Endothelial cell of umbilical vein (primary cell): ENCODE data around the gene TTLL5. TPM values are rescaled to one million over a fixed set of nuclear protein-coding genes. Genes with fewer than 3 reads are reported as not detected.

Experiments used
- BruUV-seq: library from RNA; stranded (reverse); fragments of 400-500 nt; replicated peaks from 2 replicates; lab custom pipeline; 2021; lab: Mats Ljungman, UMichigan
- CTCF ChIA-PET: fragments of 300-600, 350-600 bp; sonication (Branson Sonifier 250); formaldehyde crosslinking; loops from one replicate; lab custom pipeline; 2021; ENCODE audit warnings: antibody characterized with exemption, inconsistent platforms; lab: Charles Lee
- POLR2A ChIA-PET: fragments of 300-600, 350-600 bp; sonication (Branson Sonifier 250); formaldehyde crosslinking; loops from one replicate; lab custom pipeline; 2021; ENCODE audit warnings: antibody characterized with exemption, inconsistent platforms; lab: Charles Lee
- DNase-seq: peaks from one replicate; pipeline ENCODE4 v3.0.0-alpha.2; 2011; ENCODE audit warnings: low read depth, low spot score
- FAIRE-seq: peaks from 2 replicates; lab custom pipeline; 2011; peaks lifted over from hg19 to GRCh38; lab: Jason Lieb, UNC
- H2AFZ ChIP-seq: 2 replicates; pipeline ENCODE4 v1.6.0; 2012; ENCODE audit warnings: low read depth, low read length, control low read depth, inconsistent platforms
- H3K27ac ChIP-seq: 2 replicates; pipeline ENCODE4 v1.5.1; 2011; ENCODE audit warnings: low read depth, mild to moderate bottlenecking, control low read depth, low read length, moderate library complexity; ENCODE audit not compliant: insufficient read depth
- H3K27me3 ChIP-seq, 2 experiments: 2 replicates each; pipeline versions ENCODE4 v1.6.0 to v1.6.1; 2011; ENCODE audit warnings: low read length in 2 of 2, mixed read lengths in 1 of 2; ENCODE audit not compliant: control insufficient read depth in 2 of 2, insufficient read depth in 2 of 2
- H3K36me3 ChIP-seq, 2 experiments: 2 replicates in 1 of 2; 3 replicates in 1 of 2; pipeline ENCODE4 v1.5.1; 2011; ENCODE audit warnings: low read length in 2 of 2, mild to moderate bottlenecking in 1 of 2, moderate library complexity in 1 of 2; ENCODE audit not compliant: control insufficient read depth in 2 of 2, insufficient read depth in 2 of 2; ENCODE audit errors: extremely low read depth in 1 of 2
- H3K4me1 ChIP-seq: 3 replicates; pipeline ENCODE4 v1.5.1; 2011; ENCODE audit warnings: mild to moderate bottlenecking, low read length; ENCODE audit not compliant: control insufficient read depth, insufficient read depth; ENCODE audit errors: extremely low read depth
- H3K4me2 ChIP-seq: 2 replicates; pipeline ENCODE4 v1.6.1; 2011; ENCODE audit warnings: low read length, control low read depth, mixed read lengths; ENCODE audit not compliant: insufficient read depth
- H3K4me3 ChIP-seq, 3 experiments: fragments of 200-600 bp in 1 of 3; sonication (generic), shearing (Covaris generic) in 1 of 3; replicated peaks in 1 of 3; 2 replicates each; pipeline ENCODE4 v1.5.1; 2011 to 2016; ENCODE audit warnings: control low read depth in 3 of 3, low read length in 3 of 3, mild to moderate bottlenecking in 2 of 3, inconsistent platforms in 1 of 3, low read depth in 1 of 3, moderate library complexity in 1 of 3; ENCODE audit not compliant: insufficient read depth in 1 of 3
- H3K79me2 ChIP-seq: 2 replicates; pipeline ENCODE4 v1.6.0; 2012; ENCODE audit warnings: low read length, inconsistent platforms; ENCODE audit not compliant: control insufficient read depth, insufficient read depth
- H3K9ac ChIP-seq: replicated peaks from 2 replicates; pipeline ENCODE3; 2011; ENCODE audit warnings: low read length, control low read depth; ENCODE audit not compliant: insufficient read depth; ENCODE audit errors: extremely low read depth
- H3K9me1 ChIP-seq: replicated peaks from 3 replicates; pipeline ENCODE4 v1.6.0; 2011; ENCODE audit warnings: mild to moderate bottlenecking, low read length; ENCODE audit not compliant: control insufficient read depth, insufficient read depth; ENCODE audit errors: extremely low read depth
- H3K9me3 ChIP-seq: replicated peaks from 2 replicates; pipeline ENCODE4 v1.5.1; 2012; ENCODE audit warnings: low read length, inconsistent platforms; ENCODE audit not compliant: control insufficient read depth, insufficient read depth
- H4K20me1 ChIP-seq: replicated peaks from 2 replicates; pipeline ENCODE3; 2011; ENCODE audit warnings: mild to moderate bottlenecking, low read length; ENCODE audit not compliant: control insufficient read depth, insufficient read depth; ENCODE audit errors: extremely low read depth
- CTCF ChIP-seq, 2 donors: IDR thresholded peaks; 1 replicate in 1 of 2; 2 replicates in 1 of 2; pipeline ENCODE4 v1.5.1; 2011; ENCODE audit warnings: low read length in 2 of 2, mild to moderate bottlenecking in 2 of 2, moderate library complexity in 2 of 2, control low read depth in 1 of 2, inconsistent platforms in 1 of 2, low read depth in 1 of 2; ENCODE audit not compliant: insufficient read depth in 1 of 2; ENCODE audit errors: extremely low read depth in 1 of 2
- EZH2 ChIP-seq: IDR thresholded peaks from 2 replicates; pipeline ENCODE4 v1.6.1; 2012; ENCODE audit warnings: borderline replicate concordance, low read depth, mild to moderate bottlenecking, moderate library complexity, low read length, inconsistent platforms; ENCODE audit not compliant: severe bottlenecking
- FOS ChIP-seq: IDR thresholded peaks from 2 replicates; pipeline ENCODE4 v1.6.1; 2011; ENCODE audit warnings: mild to moderate bottlenecking, low read length, moderate library complexity, borderline replicate concordance; ENCODE audit not compliant: insufficient read depth
- GATA2 ChIP-seq: IDR thresholded peaks from 2 replicates; pipeline ENCODE4 v1.7.0; 2011; ENCODE audit warnings: low read depth, mild to moderate bottlenecking, moderate library complexity, mixed read lengths, low read length; ENCODE audit not compliant: insufficient read length, insufficient read depth
- MAX ChIP-seq: IDR thresholded peaks from 2 replicates; pipeline ENCODE4 v1.6.1; 2011; ENCODE audit not compliant: insufficient read depth, insufficient read length
- MYC ChIP-seq: IDR thresholded peaks from one replicate; pipeline ENCODE4 v1.6.1; 2011; ENCODE audit warnings: mild to moderate bottlenecking, low read depth, low read length
- POLR2A ChIP-seq: IDR thresholded peaks from 2 replicates; pipeline ENCODE4 v1.6.1; 2012; ENCODE audit warnings: low read depth, mild to moderate bottlenecking, control low read depth, low read length
- POLR2AphosphoS5 ChIP-seq: IDR thresholded peaks from 2 replicates; pipeline ENCODE4 v1.6.1; 2012; ENCODE audit warnings: low read depth, mild to moderate bottlenecking, control low read depth, low read length, moderate library complexity; ENCODE audit not compliant: insufficient read depth
- dilution Hi-C: fragments of 300-500 bp; cut with MboI; formaldehyde crosslinking; loops from one replicate; pipeline ENCODE4 v1.15.0; 2019; ENCODE audit warnings: low sequenced_read_pairs; ENCODE audit not compliant: extremely low pct_ligation_motif_present
- intact Hi-C: fragments of 100-400 bp; cut with micrococcal nuclease; formaldehyde crosslinking; loops from one replicate; pipeline ENCODE4 v1.10.0; 2022
- polyA plus RNA-seq, 4 experiments: library from polyadenylated mRNA; depleted of rRNA in 3 of 4; stranded (reverse) in 3 of 4; unstranded in 1 of 4; fragments of >200 nt; gene quantifications; 2 replicates each; pipeline versions ENCODE4 v1.2.1 to v1.2.3, GENCODE V29; 2011 to 2012; ENCODE audit warnings: missing spikeins in 1 of 4
- total RNA-seq: library from RNA; stranded (reverse); gene quantifications from 2 replicates; pipeline ENCODE4 v1.2.3, GENCODE V29; 2021

Gene TTLL5
- total and polyA plus RNA-seq, 2 donors (not counting 3 experiments of a cell fraction or from before 2014, with no cell fraction given), result 33.2 to 93.6 TPM

- Histone ChIP-seq H3K9me1 (no peaks in the 10 kb centered on the region), H3K36me3 (peaks cover 7 to 17% of the 10 kb centered on the region in 2 experiments), H3K79me2 (no peaks in the 10 kb centered on the region), H3K4me3 (no peak overlapping the region), H3K9ac (no peak overlapping the region), H3K27ac (no peak overlapping the region), H2AFZ (no peak overlapping the region), H3K9me3 (no peaks in the 10 kb centered on the region), H4K20me1 (no peaks in the 10 kb centered on the region), H3K4me2 (no peak overlapping the region), H3K4me1 (peaks cover 3% of the 10 kb centered on the region), H3K27me3 (no peaks in the 10 kb centered on the region)
- no peak for TF ChIP-seq CTCF (IDR thresholded peaks at IDR 0.05; ENCODE audit: extremely low read depth in 1 of 2, insufficient read depth in 1 of 2, low read depth in 1 of 2, low read length in 2 of 2)
- TF ChIP-seq GATA2, result peak; percentile 59
- no peak for TF ChIP-seq FOS
- TF ChIP-seq POLR2A, result no peak
- no peak for TF ChIP-seq POLR2AphosphoS5
- TF ChIP-seq EZH2, result no peak
- TF ChIP-seq MYC, result no peak
- TF ChIP-seq MAX, result no peak
- ChIA-PET POLR2A (no interaction called here), CTCF (interaction anchor here (1.7 to 2.6 kb wide), 2 partner anchors 11 to 199 kb away, joined by 8 to 10 read pairs; no protein-coding TSS in a partner anchor)
- DNase-seq, result no peak
- BruUV-seq, result no TSS peak
- dilution Hi-C loops (no loop called here), intact Hi-C loops (no loop called here)
- no peak for FAIRE-seq
Measured at GRCh38 chr14:75783602-75784313, 122.7 kb downstream of the TTLL5 start.
